ENCODE data around the gene WARS2. TPM values are rescaled to one million over a fixed set of nuclear protein-coding genes. Genes with fewer than 3 reads are reported as not detected.

The WARS2 gene
- polyA plus RNA-seq, 2 of the 4 experiments (the other 2 are of a cell fraction) = 5.9 to 7.9 TPM

DNA sequence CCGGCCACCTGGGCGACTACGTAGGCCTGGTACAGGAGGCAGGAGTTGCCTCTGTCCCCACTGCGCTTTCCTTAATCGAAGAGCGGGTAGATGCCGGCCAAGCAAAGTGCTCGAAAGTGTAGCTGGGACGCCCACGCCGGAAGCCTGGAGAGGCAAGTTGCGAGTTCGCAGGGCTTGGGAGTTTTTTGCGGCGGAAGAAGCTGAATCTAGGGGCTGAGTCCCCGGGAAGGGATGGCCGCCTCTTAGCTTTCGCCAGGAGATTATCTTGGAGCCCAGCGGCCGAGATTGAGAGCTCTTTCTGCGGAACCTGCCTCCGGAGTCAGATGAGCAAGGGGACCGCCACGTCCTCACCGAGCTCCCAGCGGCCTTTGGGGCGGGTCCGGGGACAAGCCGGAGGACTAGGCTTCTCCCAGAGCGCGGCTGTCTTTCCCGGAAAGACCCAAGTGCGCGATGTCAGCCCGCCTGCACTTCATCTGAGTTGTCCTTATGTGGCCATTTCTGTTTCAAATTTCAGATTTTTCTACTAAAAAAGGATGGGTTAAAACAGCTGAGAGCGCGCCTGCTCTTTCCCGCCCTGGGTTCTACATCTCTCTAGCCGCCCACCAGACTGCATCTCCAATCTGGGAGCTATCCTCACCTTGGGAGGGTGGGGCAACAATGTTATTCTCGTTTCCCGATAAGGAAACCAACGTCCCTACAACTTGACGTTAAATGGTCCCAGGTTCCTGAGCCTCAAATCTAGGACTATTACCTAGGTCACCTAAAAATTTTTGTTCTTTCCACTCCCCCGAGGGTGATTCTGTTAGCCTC lies 139.9 kb downstream of the WARS2 start:
- no peak for DNase-seq (ENCODE audit: low read depth in 1 of 2, low spot score in 1 of 2)
- H3K4me3 ChIP-seq = peak overlapping the region; percentile 21; the same call in 2 of the 3 replicates
- no peak for TF ChIP-seq KDM1A (IDR thresholded peaks at IDR 0.05; ENCODE audit: low read depth)
- no peak for TF ChIP-seq ZSCAN20 (CRISPR knock-in tag; IDR thresholded peaks at IDR 0.05)
- no peak for TF ChIP-seq FOSB (CRISPR knock-in tag; IDR thresholded peaks at IDR 0.05)
- TF ChIP-seq HOXB5 (CRISPR knock-in tag; IDR thresholded peaks at IDR 0.05) = no peak
- TF ChIP-seq JUN (IDR thresholded peaks at IDR 0.05) = no peak
- no peak for TF ChIP-seq HOXB13 (CRISPR knock-in tag; IDR thresholded peaks at IDR 0.05; ENCODE audit: low read depth)
- no peak for TF ChIP-seq CHD4 (IDR thresholded peaks at IDR 0.05; ENCODE audit: borderline replicate concordance)
- no peak for TF ChIP-seq EHF (CRISPR knock-in tag; IDR thresholded peaks at IDR 0.05)
- no peak for TF ChIP-seq POLR2AphosphoS2 (conservative IDR thresholded peaks at IDR 0.05; ENCODE audit: low read length)
- TF ChIP-seq RFX5 (IDR thresholded peaks at IDR 0.05) = no peak
- no peak for TF ChIP-seq ZNF302 (CRISPR knock-in tag; IDR thresholded peaks at IDR 0.05)
- TF ChIP-seq, protein P1, sequence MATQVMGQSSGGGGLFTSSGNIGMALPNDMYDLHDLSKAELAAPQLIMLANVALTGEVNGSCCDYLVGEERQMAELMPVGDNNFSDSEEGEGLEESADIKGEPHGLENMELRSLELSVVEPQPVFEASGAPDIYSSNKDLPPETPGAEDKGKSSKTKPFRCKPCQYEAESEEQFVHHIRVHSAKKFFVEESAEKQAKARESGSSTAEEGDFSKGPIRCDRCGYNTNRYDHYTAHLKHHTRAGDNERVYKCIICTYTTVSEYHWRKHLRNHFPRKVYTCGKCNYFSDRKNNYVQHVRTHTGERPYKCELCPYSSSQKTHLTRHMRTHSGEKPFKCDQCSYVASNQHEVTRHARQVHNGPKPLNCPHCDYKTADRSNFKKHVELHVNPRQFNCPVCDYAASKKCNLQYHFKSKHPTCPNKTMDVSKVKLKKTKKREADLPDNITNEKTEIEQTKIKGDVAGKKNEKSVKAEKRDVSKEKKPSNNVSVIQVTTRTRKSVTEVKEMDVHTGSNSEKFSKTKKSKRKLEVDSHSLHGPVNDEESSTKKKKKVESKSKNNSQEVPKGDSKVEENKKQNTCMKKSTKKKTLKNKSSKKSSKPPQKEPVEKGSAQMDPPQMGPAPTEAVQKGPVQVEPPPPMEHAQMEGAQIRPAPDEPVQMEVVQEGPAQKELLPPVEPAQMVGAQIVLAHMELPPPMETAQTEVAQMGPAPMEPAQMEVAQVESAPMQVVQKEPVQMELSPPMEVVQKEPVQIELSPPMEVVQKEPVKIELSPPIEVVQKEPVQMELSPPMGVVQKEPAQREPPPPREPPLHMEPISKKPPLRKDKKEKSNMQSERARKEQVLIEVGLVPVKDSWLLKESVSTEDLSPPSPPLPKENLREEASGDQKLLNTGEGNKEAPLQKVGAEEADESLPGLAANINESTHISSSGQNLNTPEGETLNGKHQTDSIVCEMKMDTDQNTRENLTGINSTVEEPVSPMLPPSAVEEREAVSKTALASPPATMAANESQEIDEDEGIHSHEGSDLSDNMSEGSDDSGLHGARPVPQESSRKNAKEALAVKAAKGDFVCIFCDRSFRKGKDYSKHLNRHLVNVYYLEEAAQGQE (IDR thresholded peaks at IDR 0.05) = no peak
- no peak overlapping the region for H3K27ac ChIP-seq
- H3K4me1 ChIP-seq = no peaks in the 10 kb centered on the region
- ATAC-seq = 0 out of 6 replicates have a peak, but pooled peaks of 1 of the 2 experiments have one; percentile 26
- H3K4me2 ChIP-seq = peak overlapping the region; percentile 52
- no peaks in the 10 kb centered on the region for H3K9me3 ChIP-seq
- POLR2A ChIA-PET = no interaction called here
- 31% methylated on average over 31 of the region's 44 CpGs for WGBS (ENCODE audit: missing lambda C conversion rate)
- no peak for FAIRE-seq
- CTCF ChIA-PET = interaction anchor here (1.0 kb wide), 1 partner anchor 8 kb away, joined by 4 read pairs; no protein-coding TSS in a partner anchor

DNA sequence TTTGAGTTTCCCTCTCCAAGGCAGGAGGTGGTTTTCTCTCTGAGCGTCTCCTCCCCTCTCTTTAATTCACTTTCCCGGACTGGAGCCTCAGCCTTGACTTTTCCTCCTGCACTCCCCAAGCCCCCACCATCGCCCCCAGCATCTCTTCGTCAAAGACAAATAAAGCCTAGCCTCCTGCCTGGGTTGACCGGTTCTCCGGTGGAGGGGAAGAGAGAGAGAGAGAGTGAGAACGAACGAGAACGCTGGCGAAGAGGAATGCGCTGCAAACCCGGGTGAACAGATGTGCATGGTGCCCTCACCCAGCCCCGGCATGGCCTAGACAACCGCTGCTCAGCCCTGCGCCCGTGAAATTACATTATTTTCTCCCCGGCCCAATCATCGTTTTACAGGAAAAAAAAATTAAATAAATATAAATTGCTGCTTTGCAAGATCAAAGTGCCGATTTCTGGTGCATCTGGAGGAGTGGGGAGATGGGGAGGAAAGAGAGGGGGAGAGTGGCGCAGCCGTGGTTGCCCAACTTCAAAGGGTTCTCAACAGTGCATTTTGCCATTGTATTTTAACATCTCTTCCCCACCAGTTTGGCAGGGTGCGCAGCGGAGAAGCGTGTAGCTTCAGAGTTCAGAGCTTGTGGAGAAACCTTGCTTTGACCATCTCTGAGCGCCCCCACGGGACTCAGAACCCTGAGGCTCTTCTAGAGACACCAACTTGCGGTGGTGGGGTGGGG lies 140.9 kb downstream of the WARS2 start:
- no peaks in the 10 kb centered on the region for H3K4me1 ChIP-seq
- TF ChIP-seq HOXA7 (CRISPR knock-in tag; IDR thresholded peaks at IDR 0.05) (no peak), ZFP36 (IDR thresholded peaks at IDR 0.05; ENCODE audit: borderline replicate concordance, partially characterized antibody) (no peak), HDAC2 (IDR thresholded peaks at IDR 0.05) (no peak), NR3C1 (IDR thresholded peaks at IDR 0.05) (no peak), RCOR1 (IDR thresholded peaks at IDR 0.05; ENCODE audit: low read depth, low read length) (no peak), CBX8 (IDR thresholded peaks at IDR 0.05) (no peak), EHF (CRISPR knock-in tag; IDR thresholded peaks at IDR 0.05) (no peak), ZNF302 (CRISPR knock-in tag; IDR thresholded peaks at IDR 0.05) (no peak), JUN (IDR thresholded peaks at IDR 0.05) (no peak), FOXS1 (CRISPR knock-in tag; IDR thresholded peaks at IDR 0.05) (no peak), BHLHE40 (IDR thresholded peaks at IDR 0.05; ENCODE audit: low read depth, low read length) (no peak), NFE2L2 (conservative IDR thresholded peaks at IDR 0.05; ENCODE audit: low read length) (no peak), TP53 (CRISPR knock-in tag; IDR thresholded peaks at IDR 0.05) (no peak), SMC3 (IDR thresholded peaks at IDR 0.05) (no peak), MYC (IDR thresholded peaks at IDR 0.05; ENCODE audit: borderline replicate concordance, low read length) (no peak), HOXB5 (CRISPR knock-in tag; IDR thresholded peaks at IDR 0.05) (no peak)
- TF ChIP-seq, protein P2, sequence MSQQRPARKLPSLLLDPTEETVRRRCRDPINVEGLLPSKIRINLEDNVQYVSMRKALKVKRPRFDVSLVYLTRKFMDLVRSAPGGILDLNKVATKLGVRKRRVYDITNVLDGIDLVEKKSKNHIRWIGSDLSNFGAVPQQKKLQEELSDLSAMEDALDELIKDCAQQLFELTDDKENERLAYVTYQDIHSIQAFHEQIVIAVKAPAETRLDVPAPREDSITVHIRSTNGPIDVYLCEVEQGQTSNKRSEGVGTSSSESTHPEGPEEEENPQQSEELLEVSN (IDR thresholded peaks at IDR 0.05; ENCODE audit: borderline replicate concordance, low read depth) = no peak
- TF ChIP-seq, protein P3, sequence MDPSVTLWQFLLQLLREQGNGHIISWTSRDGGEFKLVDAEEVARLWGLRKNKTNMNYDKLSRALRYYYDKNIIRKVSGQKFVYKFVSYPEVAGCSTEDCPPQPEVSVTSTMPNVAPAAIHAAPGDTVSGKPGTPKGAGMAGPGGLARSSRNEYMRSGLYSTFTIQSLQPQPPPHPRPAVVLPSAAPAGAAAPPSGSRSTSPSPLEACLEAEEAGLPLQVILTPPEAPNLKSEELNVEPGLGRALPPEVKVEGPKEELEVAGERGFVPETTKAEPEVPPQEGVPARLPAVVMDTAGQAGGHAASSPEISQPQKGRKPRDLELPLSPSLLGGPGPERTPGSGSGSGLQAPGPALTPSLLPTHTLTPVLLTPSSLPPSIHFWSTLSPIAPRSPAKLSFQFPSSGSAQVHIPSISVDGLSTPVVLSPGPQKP (IDR thresholded peaks at IDR 0.05; ENCODE audit: low read depth, low read length) = no peak
- TF ChIP-seq, protein P4, sequence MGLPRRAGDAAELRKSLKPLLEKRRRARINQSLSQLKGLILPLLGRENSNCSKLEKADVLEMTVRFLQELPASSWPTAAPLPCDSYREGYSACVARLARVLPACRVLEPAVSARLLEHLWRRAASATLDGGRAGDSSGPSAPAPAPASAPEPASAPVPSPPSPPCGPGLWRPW (IDR thresholded peaks at IDR 0.05) = no peak
- TF ChIP-seq, protein P5, sequence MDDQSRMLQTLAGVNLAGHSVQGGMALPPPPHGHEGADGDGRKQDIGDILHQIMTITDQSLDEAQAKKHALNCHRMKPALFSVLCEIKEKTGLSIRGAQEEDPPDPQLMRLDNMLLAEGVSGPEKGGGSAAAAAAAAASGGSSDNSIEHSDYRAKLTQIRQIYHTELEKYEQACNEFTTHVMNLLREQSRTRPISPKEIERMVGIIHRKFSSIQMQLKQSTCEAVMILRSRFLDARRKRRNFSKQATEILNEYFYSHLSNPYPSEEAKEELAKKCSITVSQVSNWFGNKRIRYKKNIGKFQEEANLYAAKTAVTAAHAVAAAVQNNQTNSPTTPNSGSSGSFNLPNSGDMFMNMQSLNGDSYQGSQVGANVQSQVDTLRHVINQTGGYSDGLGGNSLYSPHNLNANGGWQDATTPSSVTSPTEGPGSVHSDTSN (IDR thresholded peaks at IDR 0.05) = no peak
- ATAC-seq = no peak
- H3K9me3 ChIP-seq = no peaks in the 10 kb centered on the region
- no peak overlapping the region for H3K4me3 ChIP-seq
- FAIRE-seq = no peak
- ChIA-PET POLR2A (no interaction called here), CTCF (no interaction called here)
- no peak overlapping the region for H3K27ac ChIP-seq
- H3K4me2 ChIP-seq = no peak overlapping the region
- no peak for DNase-seq (ENCODE audit: low read depth in 1 of 2, low spot score in 1 of 2)
- WGBS (ENCODE audit: missing lambda C conversion rate) = 79% methylated on average over 23 of the region's 27 CpGs
